ENCODE measurements around the gene SLC43A2. TPM values are rescaled to one million over a fixed set of nuclear protein-coding genes. Genes with fewer than 3 reads are reported as not detected.

SLC43A2 gene
- total RNA-seq, 1 donor from 2014 or later = 71.4 TPM

GRCh38 chr17:1649844-1650501 lies 21.3 kb upstream of the SLC43A2 start, which contains the start of gene RILP:
Gene RILP (minus strand): TSS chr17:1649866. CDS start chr17:1649804, 62 bp downstream.
- DNase-seq (ENCODE audit: low spot score) = no peak
- no peak for TF ChIP-seq CTCF (IDR thresholded peaks at IDR 0.05; ENCODE audit: unreplicated experiment)
- Mint-ChIP-seq H3K27me3 (ENCODE audit: unreplicated experiment) (peaks cover 12% of the 10 kb centered on the region), H3K4me1 (ENCODE audit: unreplicated experiment) (peaks cover 25% of the 10 kb centered on the region), H3K9me3 (ENCODE audit: unreplicated experiment) (no peaks in the 10 kb centered on the region), H3K36me3 (ENCODE audit: low read depth, unreplicated experiment) (peaks cover 25% of the 10 kb centered on the region), H3K27ac (ENCODE audit: unreplicated experiment) (no peak within 1 kb of the TSS), H3K4me3 (ENCODE audit: unreplicated experiment) (peak within 1 kb of the TSS; percentile 56)

GRCh38 chr17:1648963-1649843 lies 20.6 kb upstream of the SLC43A2 start:
- Mint-ChIP-seq H3K4me1 (ENCODE audit: unreplicated experiment) (peaks cover 31% of the 10 kb centered on the region), H3K27me3 (ENCODE audit: unreplicated experiment) (peaks cover 17% of the 10 kb centered on the region), H3K9me3 (ENCODE audit: unreplicated experiment) (no peaks in the 10 kb centered on the region), H3K36me3 (ENCODE audit: low read depth, unreplicated experiment) (peaks cover 25% of the 10 kb centered on the region), H3K27ac (ENCODE audit: unreplicated experiment) (no peak overlapping the region), H3K4me3 (ENCODE audit: unreplicated experiment) (no peak overlapping the region)
- peak; percentile 87 for TF ChIP-seq CTCF (IDR thresholded peaks at IDR 0.05; ENCODE audit: unreplicated experiment)
- DNase-seq (ENCODE audit: low spot score) = peak; percentile 99

GRCh38 chr17:1648173-1648962 lies 19.7 kb upstream of the SLC43A2 start:
- H3K27ac Mint-ChIP-seq (ENCODE audit: unreplicated experiment) = no peak overlapping the region

GRCh38 chr17:1647802-1648171 lies 19.2 kb upstream of the SLC43A2 start:
- H3K36me3 Mint-ChIP-seq (ENCODE audit: low read depth, unreplicated experiment) = peaks cover 16% of the 10 kb centered on the region
- peaks cover 16% of the 10 kb centered on the region for H3K27me3 Mint-ChIP-seq (ENCODE audit: unreplicated experiment)
- TF ChIP-seq CTCF (IDR thresholded peaks at IDR 0.05; ENCODE audit: unreplicated experiment) = no peak
- H3K4me1 Mint-ChIP-seq (ENCODE audit: unreplicated experiment) = peaks cover 34% of the 10 kb centered on the region
- DNase-seq (ENCODE audit: low spot score) = no peak
- no peaks in the 10 kb centered on the region for H3K9me3 Mint-ChIP-seq (ENCODE audit: unreplicated experiment)
- peak overlapping the region; percentile 15 for H3K4me3 Mint-ChIP-seq (ENCODE audit: unreplicated experiment)
- H3K27ac Mint-ChIP-seq (ENCODE audit: unreplicated experiment) = no peak overlapping the region

More at GRCh38 chr17:1648173-1648962, 19.7 kb upstream of the SLC43A2 start:
- Mint-ChIP-seq H3K27me3 (ENCODE audit: unreplicated experiment) (peaks cover 16% of the 10 kb centered on the region), H3K4me1 (ENCODE audit: unreplicated experiment) (peaks cover 34% of the 10 kb centered on the region), H3K4me3 (ENCODE audit: unreplicated experiment) (peak overlapping the region; percentile 69), H3K9me3 (ENCODE audit: unreplicated experiment) (no peaks in the 10 kb centered on the region), H3K36me3 (ENCODE audit: low read depth, unreplicated experiment) (peaks cover 21% of the 10 kb centered on the region)
- no peak for TF ChIP-seq CTCF (IDR thresholded peaks at IDR 0.05; ENCODE audit: unreplicated experiment)
- DNase-seq (ENCODE audit: low spot score) = peak; percentile 46

Data from endothelial cell (in vitro differentiated cells).